Cardiac muscle cell (in vitro differentiated cells and primary cell): ENCODE measurements around the gene SPATA22. TPM values are rescaled to one million over a fixed set of nuclear protein-coding genes. Genes with fewer than 3 reads are reported as not detected.

ENCODE experiments used
- DNase-seq, 2 donors: peaks; one replicate each; pipeline versions ENCODE4 v3.0.0 to v3.0.0-alpha.2; 2010 to 2017; ENCODE audit warnings: low read depth in 1 of 2, low spot score in 1 of 2
- H3K27ac ChIP-seq: fragments of 200-600 bp; sonication (generic); 2 replicates; pipeline ENCODE4 v1.5.1; 2016
- H3K27me3 ChIP-seq: fragments of 200-600 bp; sonication (generic); 2 replicates; pipeline ENCODE4 v1.6.0; 2016; ENCODE audit warnings: control low read depth
- H3K36me3 ChIP-seq: fragments of 200-600 bp; sonication (generic); 2 replicates; pipeline ENCODE4 v1.5.1; 2016; ENCODE audit warnings: control low read depth
- H3K4me1 ChIP-seq: fragments of 200-600 bp; sonication (generic); 2 replicates; pipeline ENCODE4 v1.8.1; 2017; ENCODE audit warnings: low read depth, mild to moderate bottlenecking, mixed run types
- H3K4me3 ChIP-seq: fragments of 200-600 bp; sonication (generic); 2 replicates; pipeline ENCODE4 v1.5.1; 2016; ENCODE audit warnings: mild to moderate bottlenecking
- H3K9me3 ChIP-seq: fragments of 200-600 bp; sonication (generic); 2 replicates; pipeline ENCODE4 v1.5.1; 2017; ENCODE audit warnings: low read depth, mild to moderate bottlenecking, control low read depth
- CTCF ChIP-seq: IDR thresholded peaks from 2 replicates; pipeline ENCODE4 v1.5.1; 2012; ENCODE audit warnings: low read depth, mild to moderate bottlenecking, low read length
- polyA plus RNA-seq: library from polyadenylated mRNA; unstranded; fragments of >200 nt; fragmentation: Nextera tagmentation; extraction: Ambion mirVana; gene quantifications from 2 replicates; pipeline ENCODE4 v1.2.1, GENCODE V29; 2016
- total RNA-seq: library from RNA; depleted of rRNA; stranded (reverse); fragments of >200 nt; gene quantifications from 2 replicates; pipeline ENCODE4 v1.2.3, GENCODE V29; 2016

Gene SPATA22
- total and polyA plus RNA-seq, 2 experiments from 2014 or later: not detected

DNA sequence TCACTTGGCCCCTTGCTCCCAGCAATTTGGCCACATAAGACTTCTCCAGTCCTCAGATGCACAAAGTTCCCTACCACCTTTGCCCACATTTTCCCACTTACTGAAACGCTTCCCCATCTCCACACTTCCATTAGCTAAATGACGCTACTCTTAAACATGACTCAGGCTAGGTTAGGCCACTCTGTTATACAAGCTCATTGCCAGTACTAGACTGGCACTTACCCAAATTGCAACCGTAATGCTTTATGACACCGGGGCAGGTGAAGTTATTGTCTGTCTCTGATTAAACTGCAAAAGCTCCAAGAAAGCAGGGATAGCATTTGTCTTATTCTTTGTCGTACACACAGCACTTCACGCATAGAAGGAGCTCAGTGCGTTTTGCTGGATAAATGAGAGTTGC, 33.4 kb upstream of the SPATA22 start:
- H3K4me3 ChIP-seq: no peak overlapping the region
- no peaks in the 10 kb centered on the region for H3K4me1 ChIP-seq
- TF ChIP-seq CTCF: no peak
- no peak for DNase-seq
- no peak overlapping the region for H3K27ac ChIP-seq
- H3K27me3 ChIP-seq: no peaks in the 10 kb centered on the region
- no peaks in the 10 kb centered on the region for H3K36me3 ChIP-seq
- no peaks in the 10 kb centered on the region for H3K9me3 ChIP-seq

DNA sequence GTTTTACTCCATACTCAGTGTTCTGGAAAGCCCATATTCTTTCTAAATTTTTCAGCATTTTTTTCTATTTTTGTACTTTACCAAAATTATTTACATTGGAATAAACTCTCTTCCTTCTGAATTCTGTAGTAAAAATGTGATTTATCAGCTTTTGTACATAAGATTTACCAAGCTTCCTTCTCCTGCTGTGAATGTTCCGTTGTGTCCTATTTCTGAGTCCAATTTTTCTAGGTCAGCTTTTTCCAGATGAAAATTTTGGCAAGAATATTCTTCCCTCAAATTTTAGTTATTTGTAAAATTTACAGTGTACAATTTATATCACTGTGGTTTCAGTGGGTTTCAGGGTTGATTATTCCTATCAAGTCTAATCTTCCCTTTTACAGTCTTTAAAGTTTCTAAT, 31.7 kb upstream of the SPATA22 start:
- Histone ChIP-seq H3K4me3 (no peak overlapping the region), H3K27me3 (no peaks in the 10 kb centered on the region), H3K27ac (no peak overlapping the region), H3K9me3 (no peaks in the 10 kb centered on the region), H3K4me1 (no peaks in the 10 kb centered on the region), H3K36me3 (no peaks in the 10 kb centered on the region)
- TF ChIP-seq CTCF: no peak
- DNase-seq: no peak

- H3K9me3 ChIP-seq: no peaks in the 10 kb centered on the region
- no peak overlapping the region for H3K4me3 ChIP-seq
- no peaks in the 10 kb centered on the region for H3K4me1 ChIP-seq
- H3K27me3 ChIP-seq: no peaks in the 10 kb centered on the region
- no peak for TF ChIP-seq CTCF
- H3K27ac ChIP-seq: no peak overlapping the region
- H3K36me3 ChIP-seq: no peaks in the 10 kb centered on the region
- no peak for DNase-seq
These were observed 30.8 kb upstream of the SPATA22 start for GRCh38 chr17:3502466-3502865.

GRCh38 chr17:3501344-3501743, 29.7 kb upstream of the SPATA22 start:
- no peaks in the 10 kb centered on the region for H3K9me3 ChIP-seq
- H3K27ac ChIP-seq: no peak overlapping the region
- H3K36me3 ChIP-seq: no peaks in the 10 kb centered on the region
- H3K4me1 ChIP-seq: no peaks in the 10 kb centered on the region
- peak in 1 of 2 donors; percentile 41 for DNase-seq
- no peak overlapping the region for H3K4me3 ChIP-seq
- no peak for TF ChIP-seq CTCF
- H3K27me3 ChIP-seq: no peaks in the 10 kb centered on the region

DNA sequence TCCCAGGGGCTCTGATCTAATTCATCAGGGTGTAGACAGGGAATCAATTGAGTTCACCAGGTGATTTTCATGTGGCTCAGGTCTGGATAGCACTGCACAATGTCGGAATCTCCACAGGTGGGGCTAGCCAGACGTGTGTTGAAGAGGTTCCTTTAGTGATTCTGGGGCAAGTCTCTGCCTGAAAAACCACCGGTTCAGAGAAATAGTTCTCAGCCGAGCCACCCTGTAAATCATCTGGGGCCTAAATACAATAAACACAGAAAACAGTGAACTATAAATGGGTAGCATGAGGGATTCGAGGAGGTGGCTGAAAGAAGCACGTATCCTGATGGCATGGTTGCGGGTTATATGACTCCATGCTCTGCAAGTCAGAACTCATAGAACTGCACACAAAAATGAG, 25.5 kb upstream of the SPATA22 start:
- Histone ChIP-seq H3K36me3 (no peaks in the 10 kb centered on the region), H3K27ac (no peak overlapping the region), H3K27me3 (no peaks in the 10 kb centered on the region), H3K9me3 (no peaks in the 10 kb centered on the region), H3K4me1 (no peaks in the 10 kb centered on the region), H3K4me3 (no peak overlapping the region)
- TF ChIP-seq CTCF: no peak
- DNase-seq: no peak
